ENCODE measurements around the gene CCDC50. TPM values are rescaled to one million over a fixed set of nuclear protein-coding genes. Genes with fewer than 3 reads are reported as not detected.

The CCDC50 gene
- total RNA-seq, 2 donors from 2014 or later = 5.6 to 10.9 TPM

DNA sequence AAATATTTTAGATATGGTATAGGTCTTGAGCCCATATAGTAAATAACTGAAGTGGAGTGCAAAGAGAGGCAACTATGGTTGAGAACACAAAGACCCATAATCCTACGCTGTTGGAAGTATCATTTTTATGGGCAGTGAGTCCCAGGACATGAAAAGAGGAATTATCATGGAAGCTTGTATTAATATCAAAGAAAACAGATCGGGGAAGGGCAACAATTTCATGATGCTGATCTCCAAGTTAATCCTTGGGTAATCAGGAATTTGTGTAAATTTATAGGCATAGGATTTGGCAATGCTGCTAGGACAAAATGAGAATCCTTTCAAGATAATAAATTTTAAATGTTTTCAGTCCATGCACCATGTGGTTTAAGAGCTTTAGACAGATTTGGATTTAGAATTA is 91.6 kb downstream of the CCDC50 start:
- no peak overlapping the region for H3K27ac Mint-ChIP-seq
- no peaks in the 10 kb centered on the region for H3K36me3 Mint-ChIP-seq
- peaks cover 0 to 3% of the 10 kb centered on the region in 2 donors for H3K9me3 Mint-ChIP-seq
- DNase-seq (ENCODE audit: low spot score in 2 of 2) = no peak
- ATAC-seq = no peak

- no peaks in the 10 kb centered on the region for H3K9me3 Mint-ChIP-seq
- DNase-seq (ENCODE audit: low spot score in 2 of 2) = no peak
Observed at GRCh38 chr3:191424881-191425280, 95.7 kb downstream of the CCDC50 start.

GRCh38 chr3:191425322-191425734 is 96.1 kb downstream of the CCDC50 start:
- Mint-ChIP-seq H3K27ac (no peak overlapping the region), H3K36me3 (no peaks in the 10 kb centered on the region), H3K9me3 (no peaks in the 10 kb centered on the region)
- DNase-seq (ENCODE audit: low spot score in 2 of 2) = no peak
- ATAC-seq = no peak

More at GRCh38 chr3:191424881-191425280, 95.7 kb downstream of the CCDC50 start:
- H3K27ac Mint-ChIP-seq = no peak overlapping the region
- H3K36me3 Mint-ChIP-seq = no peaks in the 10 kb centered on the region
- no peak for ATAC-seq

DNA sequence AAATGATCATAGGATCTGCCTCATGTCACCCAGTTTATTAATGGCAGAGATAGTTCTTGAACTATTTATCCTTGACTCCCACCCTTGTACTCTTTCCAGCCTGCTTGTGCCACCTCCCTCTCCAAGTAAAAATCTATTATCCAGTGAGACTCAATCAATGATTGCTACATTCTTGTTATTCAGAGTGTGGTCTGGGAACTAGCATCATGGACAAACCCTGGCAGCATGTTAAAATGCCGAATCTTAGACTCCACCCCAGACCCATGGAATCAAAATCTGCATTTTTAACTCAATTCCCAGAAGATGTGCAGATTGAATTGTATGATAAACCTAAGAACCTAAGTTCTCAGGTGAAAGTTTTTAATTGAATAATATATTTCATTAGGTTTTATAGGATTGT is 97.1 kb downstream of the CCDC50 start:
- no peak for ATAC-seq
- no peaks in the 10 kb centered on the region for H3K36me3 Mint-ChIP-seq
- H3K27ac Mint-ChIP-seq = no peak overlapping the region
- DNase-seq (ENCODE audit: low spot score in 2 of 2) = no peak
- H3K9me3 Mint-ChIP-seq = peaks cover 0 to 6% of the 10 kb centered on the region in 2 donors

DNA sequence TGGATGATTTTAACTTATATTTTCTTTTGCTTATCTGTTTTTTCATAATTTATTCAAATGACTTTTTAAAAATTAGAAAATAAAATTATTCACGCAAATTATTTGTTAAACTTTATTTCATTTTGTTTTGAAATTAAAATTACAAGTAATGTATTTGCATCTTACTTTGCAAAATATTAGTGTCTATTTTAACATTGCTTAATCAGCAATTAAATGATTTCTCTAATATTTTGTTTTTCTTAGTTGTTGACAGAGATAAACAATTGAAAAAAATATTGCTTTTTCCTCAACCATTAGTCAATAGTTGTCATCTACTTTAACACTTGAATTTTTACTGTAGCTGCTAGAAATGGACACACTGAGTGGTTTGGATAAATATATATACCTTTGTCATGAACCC is 99.0 kb downstream of the CCDC50 start:
- no peaks in the 10 kb centered on the region for H3K36me3 Mint-ChIP-seq
- no peak overlapping the region for H3K27ac Mint-ChIP-seq
- ATAC-seq (no peak), DNase-seq (ENCODE audit: low spot score in 2 of 2) (no peak)
- H3K9me3 Mint-ChIP-seq = peaks cover 0 to 7% of the 10 kb centered on the region in 2 donors

DNA sequence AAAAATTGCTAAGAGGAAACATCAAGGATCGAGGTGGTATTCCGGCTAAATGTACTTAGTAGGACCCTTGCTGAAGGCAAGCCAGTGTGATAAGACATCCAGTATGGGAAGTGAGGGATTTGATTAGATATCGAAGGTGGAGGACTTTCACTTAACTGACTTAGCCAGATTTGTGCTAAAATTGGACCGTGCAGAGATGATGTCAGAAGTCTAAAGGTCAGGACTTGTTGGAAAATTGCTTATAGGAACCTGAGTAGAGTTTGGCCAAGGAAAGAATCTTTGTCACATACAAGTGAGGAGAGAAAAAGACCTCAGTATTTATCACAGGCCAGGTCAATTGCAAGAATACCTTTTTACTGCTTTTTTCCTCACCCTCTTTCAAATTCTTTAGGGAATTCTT is 100.9 kb downstream of the CCDC50 start:
- H3K27ac Mint-ChIP-seq = no peak overlapping the region
- ATAC-seq (no peak), DNase-seq (ENCODE audit: low spot score in 2 of 2) (no peak)
- H3K36me3 Mint-ChIP-seq = no peaks in the 10 kb centered on the region
- H3K9me3 Mint-ChIP-seq = peaks cover 0 to 7% of the 10 kb centered on the region in 2 donors

GRCh38 chr3:191431160-191431822 is 102.1 kb downstream of the CCDC50 start:
- no peak for DNase-seq (ENCODE audit: low spot score in 2 of 2)
- Mint-ChIP-seq H3K27ac (no peak overlapping the region), H3K9me3 (peaks cover 0 to 7% of the 10 kb centered on the region in 2 donors), H3K36me3 (no peaks in the 10 kb centered on the region)
- ATAC-seq = no peak

DNA sequence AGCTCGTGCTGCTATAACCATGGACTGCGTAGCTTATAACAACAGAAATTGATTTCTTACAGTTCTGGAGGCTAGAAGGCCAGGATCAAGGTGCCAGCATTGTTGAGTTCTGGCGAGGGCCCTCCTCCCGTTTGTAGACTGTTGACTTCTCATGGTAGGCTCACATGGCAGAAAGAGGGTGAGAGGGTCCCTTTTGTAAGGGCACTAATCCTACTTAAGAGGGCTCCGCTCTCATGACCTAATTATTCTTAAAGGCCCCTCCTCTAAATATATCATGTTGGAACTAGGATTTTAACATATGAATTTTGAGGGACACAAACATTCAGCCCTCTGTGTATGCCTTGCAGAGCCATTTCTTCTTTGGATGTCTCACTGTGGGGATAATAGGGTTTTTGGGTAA is 103.0 kb downstream of the CCDC50 start:
- H3K9me3 Mint-ChIP-seq = peaks cover 0 to 7% of the 10 kb centered on the region in 2 donors
- H3K36me3 Mint-ChIP-seq = no peaks in the 10 kb centered on the region
- H3K27ac Mint-ChIP-seq = no peak overlapping the region
- no peak for DNase-seq (ENCODE audit: low spot score in 2 of 2)
- ATAC-seq = no peak

DNA sequence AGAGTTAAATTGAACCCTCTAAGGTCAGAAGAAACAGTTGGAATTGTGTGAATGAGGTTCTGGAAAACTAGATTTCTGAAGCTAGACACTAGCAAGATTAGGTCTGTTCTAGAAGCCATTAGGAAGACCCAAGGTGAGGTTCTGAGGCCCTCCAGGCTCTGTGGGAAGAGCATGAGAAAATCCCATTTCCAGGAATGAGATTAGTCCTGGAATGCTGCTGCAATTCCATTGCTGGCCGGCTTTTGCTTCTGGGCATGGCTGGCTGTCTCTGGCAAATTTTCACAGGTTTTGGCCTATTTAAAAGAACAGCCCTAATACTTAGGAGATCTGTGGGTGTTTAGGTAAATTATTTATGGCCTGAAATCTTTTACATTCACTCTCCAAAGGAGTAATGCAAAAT is 104.8 kb downstream of the CCDC50 start:
- H3K36me3 Mint-ChIP-seq = no peaks in the 10 kb centered on the region
- DNase-seq (ENCODE audit: low spot score in 2 of 2) (no peak), ATAC-seq (no peak)
- no peak overlapping the region for H3K27ac Mint-ChIP-seq
- H3K9me3 Mint-ChIP-seq = peaks cover 0 to 7% of the 10 kb centered on the region in 2 donors

DNA sequence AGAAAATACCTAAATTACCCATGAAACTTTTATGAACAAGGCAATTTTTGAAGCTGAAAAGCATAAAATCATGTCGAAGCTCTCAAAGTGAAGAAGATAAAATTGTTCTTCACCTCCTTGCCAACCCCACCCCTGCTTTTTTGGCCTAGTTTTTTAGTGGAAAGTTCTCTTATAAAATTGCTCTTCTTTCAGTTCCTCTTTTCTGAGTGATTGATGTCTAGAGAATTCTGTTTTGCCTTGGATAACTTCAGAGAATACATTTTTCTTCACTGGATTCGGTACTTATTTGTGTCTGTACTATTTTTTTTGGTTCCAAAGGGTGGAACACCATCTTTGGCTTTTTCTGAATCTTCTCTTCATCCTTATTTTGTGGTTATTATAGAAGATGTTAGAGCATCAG is 106.8 kb downstream of the CCDC50 start:
- H3K9me3 Mint-ChIP-seq = peaks cover 4 to 13% of the 10 kb centered on the region in 2 donors
- peaks cover 0 to 9% of the 10 kb centered on the region in 2 donors for H3K36me3 Mint-ChIP-seq

DNA sequence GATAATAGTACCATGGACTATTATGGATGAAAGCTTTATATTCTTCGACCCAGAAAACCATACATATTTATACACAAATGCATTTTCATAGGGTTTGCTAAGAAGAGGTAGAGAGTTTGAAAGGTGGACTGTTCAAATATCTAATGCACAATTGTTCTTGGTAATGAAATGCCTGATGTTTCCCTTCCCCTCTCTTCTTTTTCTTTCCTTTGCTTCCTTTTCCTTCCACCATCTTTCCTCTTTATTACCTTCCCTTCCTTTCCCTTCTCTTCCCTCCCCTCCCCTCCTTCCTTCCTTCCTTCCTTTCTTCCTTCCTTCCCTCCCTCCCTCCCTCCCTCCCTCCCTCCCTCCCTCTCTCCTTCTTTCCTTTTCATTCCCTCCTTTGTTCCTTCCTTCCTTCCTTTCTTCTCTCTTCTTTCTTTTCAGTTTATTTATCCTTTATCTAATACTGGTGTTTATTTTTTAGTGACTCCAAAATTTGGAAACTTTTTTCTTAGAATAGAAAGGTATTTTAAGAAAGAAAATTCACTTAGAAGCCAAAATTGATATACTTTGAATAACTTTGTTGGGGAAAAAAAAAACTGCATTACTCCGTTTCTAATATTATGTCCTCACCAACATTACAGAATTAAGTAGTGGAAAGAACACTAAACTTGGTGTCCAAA is 109.1 kb downstream of the CCDC50 start:
- Mint-ChIP-seq H3K9me3 (peaks cover 4 to 24% of the 10 kb centered on the region in 2 donors), H3K36me3 (peaks cover 0 to 9% of the 10 kb centered on the region in 2 donors), H3K27ac (no peak overlapping the region)
- no peak for DNase-seq (ENCODE audit: low spot score in 2 of 2)
- no peak for ATAC-seq

More for the DNA sequence above, 106.8 kb downstream of the CCDC50 start:
- DNase-seq (ENCODE audit: low spot score in 2 of 2) = no peak
- no peak for ATAC-seq
- no peak overlapping the region for H3K27ac Mint-ChIP-seq

GRCh38 chr3:191440532-191440931 is 111.3 kb downstream of the CCDC50 start:
- no peak for ATAC-seq
- Mint-ChIP-seq H3K27ac (no peak overlapping the region), H3K36me3 (peaks cover 0 to 9% of the 10 kb centered on the region in 2 donors), H3K9me3 (peaks cover 4 to 24% of the 10 kb centered on the region in 2 donors)
- DNase-seq (ENCODE audit: low spot score in 2 of 2) = no peak

DNA sequence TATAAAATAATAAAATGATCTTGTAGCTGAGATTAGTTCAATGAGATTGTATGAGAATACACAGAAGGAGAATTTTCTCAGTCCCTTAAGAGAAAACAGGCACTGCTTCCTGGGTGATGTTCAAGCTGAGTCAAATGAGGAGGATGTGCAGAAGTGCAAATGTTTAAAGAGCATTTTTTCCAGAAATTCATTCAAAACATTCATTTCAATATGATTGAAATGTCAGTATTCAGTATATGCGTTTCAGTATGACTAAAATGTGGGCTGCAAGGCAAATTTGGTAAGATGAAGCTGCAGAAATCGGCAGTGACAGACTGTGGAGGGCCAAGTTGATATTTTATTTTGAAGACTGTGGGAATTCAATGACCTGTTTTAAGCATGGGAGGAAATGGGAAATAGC is 112.5 kb downstream of the CCDC50 start:
- ATAC-seq (peak in 1 of 2 donors; percentile 61), DNase-seq (ENCODE audit: low spot score in 2 of 2) (no peak)
- Mint-ChIP-seq H3K27ac (no peak overlapping the region), H3K36me3 (peaks cover 0 to 9% of the 10 kb centered on the region in 2 donors), H3K9me3 (peaks cover 4 to 24% of the 10 kb centered on the region in 2 donors)

- no peak overlapping the region for H3K27ac Mint-ChIP-seq
- H3K36me3 Mint-ChIP-seq = peaks cover 0 to 8% of the 10 kb centered on the region in 2 donors
- DNase-seq (ENCODE audit: low spot score in 2 of 2) (no peak), ATAC-seq (no peak)
- H3K9me3 Mint-ChIP-seq = peaks cover 13 to 24% of the 10 kb centered on the region in 2 donors
Observed at GRCh38 chr3:191444569-191444968, 115.4 kb downstream of the CCDC50 start.

Other genes starting within 250 kb of the CCDC50 start
- not detected for gene OSTN, start 130.2 kb upstream of the CCDC50 start, total RNA-seq
- gene UTS2B, start 1.1 kb downstream of the CCDC50 start, total RNA-seq = not detected
- not detected for gene PYDC2, start 131.8 kb downstream of the CCDC50 start, total RNA-seq

All from activated naive CD4-positive, alpha-beta T cell treated with anti-CD3 and anti-CD28 coated beads, Interleukin-2, amount 50 U/mL, for 72 hours (primary cell).